IPS-NIHi11 (cell line): ENCODE results near the gene TTC13.

ENCODE experiments used
- DNase-seq: peaks from one replicate; pipeline ENCODE4 v3.0.0; 2012; ENCODE audit warnings: mixed read lengths, low spot score

Gene TTC13

GRCh38 chr1:230870916-230871315 is 107.7 kb downstream of the TTC13 start:
- DNase-seq, result no peak

- no peak for DNase-seq
These were observed 109.2 kb downstream of the TTC13 start for GRCh38 chr1:230869500-230869899.

- peak; percentile 41 for DNase-seq
These were observed 109.8 kb downstream of the TTC13 start for GRCh38 chr1:230868736-230869385.

GRCh38 chr1:230867903-230868735 is 110.5 kb downstream of the TTC13 start, which contains the start of gene C1orf198:
Gene C1orf198, minus strand, starts transcription at chr1:230868521. Its CDS starts 9 bp downstream, at chr1:230868512.
- DNase-seq, result peak; percentile 97

DNA sequence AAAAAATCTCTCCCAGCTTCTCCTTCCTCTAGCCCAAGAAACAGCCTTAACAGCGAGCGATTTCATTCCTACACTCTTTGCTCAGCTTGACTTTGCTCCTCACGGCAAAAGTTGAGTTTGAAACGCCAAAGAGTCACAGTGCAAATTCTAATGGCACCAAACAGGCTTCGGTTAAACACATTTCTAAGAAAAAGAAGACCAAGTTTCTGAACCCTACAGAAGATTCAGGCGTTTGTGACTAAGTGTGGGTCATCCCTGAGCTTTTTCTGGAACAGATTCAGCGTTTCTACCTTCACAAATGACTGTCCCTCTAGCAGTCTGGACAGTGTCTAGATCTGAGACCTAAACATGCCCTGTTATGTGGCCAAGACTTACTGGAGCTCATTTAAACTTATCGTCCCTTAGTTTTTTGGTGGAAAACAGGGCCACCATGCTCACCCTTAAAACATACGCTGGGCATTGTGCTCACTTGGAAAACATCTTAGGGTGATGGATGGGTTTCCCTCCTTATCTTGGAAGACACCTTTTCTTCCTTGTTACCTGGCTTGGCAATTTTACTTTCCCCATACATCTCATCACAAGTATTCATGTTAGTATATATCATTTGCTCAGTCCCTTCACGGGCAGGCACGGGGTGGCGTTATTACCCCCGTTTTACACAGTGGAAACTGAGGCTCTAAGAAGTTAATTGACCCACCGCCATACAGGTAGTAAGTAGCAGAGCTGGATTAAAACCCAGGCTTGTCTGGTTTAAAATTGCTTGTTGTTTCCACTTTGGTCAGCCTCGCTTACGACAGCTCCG is 111.4 kb downstream of the TTC13 start:
- DNase-seq, result no peak

DNA sequence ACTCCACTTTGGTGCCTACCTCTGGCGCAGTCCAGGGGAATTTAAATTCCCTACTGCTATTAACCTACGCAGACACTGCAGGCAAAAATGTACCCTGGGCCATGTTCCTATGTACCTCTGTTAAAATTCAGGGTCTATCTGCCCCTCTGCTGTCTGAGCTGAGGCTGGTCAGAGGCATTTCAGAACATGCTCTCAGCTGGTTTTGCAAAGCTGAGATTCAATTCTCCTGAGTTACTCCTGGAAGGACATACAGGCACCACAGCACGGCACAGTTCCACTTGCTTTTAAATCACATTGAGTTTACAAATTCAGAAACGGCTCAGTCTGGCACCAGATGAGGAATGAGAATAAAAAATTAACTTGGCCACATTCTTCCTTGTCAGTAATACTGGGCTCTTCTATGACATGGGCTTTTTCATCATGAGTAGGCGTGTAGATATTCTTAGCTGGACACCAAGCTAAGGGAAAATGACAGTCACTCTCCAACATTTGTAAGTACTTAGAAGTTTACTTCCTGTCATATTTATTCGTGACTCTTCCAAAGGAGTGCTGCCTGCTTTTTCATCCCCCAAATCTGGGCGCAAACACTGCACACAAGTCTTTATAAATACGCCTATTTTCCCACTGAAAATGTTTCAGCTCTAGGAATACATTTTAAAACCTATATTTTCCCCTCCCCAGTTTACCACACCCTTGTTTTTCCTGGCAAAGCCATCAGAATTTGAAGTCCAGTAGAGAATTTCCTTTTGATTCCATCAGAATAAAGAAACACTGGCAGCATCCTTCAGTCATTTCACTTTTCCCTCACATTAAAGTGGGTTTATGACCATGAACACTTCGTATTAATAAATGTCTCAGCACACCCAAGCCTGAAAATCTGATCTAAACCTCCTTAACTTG is 112.2 kb downstream of the TTC13 start:
- DNase-seq, result no peak

DNA sequence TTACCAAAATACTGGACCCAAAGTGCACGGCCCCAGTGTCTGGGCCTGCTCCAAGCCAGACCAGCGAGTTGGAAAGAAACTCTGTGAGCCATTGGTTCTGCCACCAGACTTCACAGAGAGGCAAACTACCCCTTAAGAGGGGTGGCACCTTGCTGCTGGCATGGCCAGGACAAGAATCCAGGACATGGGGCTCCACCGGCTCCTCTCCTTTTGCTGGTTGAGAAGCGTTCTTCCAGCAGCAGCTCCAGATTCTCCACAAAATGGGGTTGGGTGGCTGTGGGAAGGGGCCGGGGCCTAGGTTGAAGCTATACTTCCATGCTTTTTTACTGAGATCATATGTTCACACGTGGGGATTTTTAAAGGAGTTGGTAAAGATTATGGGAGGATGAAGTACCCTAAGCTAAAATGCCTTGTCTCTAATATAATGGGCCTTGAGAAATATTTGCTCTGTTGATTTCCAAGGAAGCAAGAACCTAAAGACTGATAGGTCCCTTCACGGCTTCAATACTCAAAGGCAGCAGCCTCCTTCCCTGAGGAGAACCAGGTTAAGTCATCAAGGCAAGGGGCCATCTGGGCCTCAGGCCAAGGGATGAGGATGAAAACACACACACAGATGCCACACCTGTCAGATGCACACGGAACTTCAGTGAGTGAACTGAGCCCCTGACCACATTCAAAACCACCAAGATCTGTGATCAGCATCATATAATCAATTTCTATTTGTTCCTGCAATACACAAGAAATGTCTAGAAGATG is 113.4 kb downstream of the TTC13 start:
- no peak for DNase-seq

- no peak for DNase-seq
These were observed 114.2 kb downstream of the TTC13 start for GRCh38 chr1:230864441-230864840.

DNA sequence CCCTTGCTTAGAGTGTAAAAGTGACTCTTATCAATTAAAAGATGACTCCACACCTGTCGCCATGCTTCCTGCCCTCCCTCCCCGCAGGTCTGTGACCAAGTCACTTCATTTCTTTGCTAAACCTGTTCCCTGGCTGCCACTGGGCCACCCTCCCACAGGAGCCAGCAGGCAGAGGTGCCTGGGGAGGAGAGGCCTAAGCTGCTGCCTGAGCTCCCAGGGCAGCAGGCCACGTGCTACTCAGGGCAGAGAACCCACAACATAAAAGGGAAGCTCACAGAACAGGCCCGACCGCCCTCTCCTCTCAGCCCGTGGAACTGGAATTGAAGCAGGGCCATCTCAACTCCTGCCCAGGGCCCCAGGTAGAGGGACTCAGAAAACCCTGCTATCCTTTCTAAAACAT is 115.2 kb downstream of the TTC13 start:
- peak; percentile 56 for DNase-seq

- DNase-seq, result no peak
These were observed 116.6 kb downstream of the TTC13 start for GRCh38 chr1:230861970-230862595.

DNA sequence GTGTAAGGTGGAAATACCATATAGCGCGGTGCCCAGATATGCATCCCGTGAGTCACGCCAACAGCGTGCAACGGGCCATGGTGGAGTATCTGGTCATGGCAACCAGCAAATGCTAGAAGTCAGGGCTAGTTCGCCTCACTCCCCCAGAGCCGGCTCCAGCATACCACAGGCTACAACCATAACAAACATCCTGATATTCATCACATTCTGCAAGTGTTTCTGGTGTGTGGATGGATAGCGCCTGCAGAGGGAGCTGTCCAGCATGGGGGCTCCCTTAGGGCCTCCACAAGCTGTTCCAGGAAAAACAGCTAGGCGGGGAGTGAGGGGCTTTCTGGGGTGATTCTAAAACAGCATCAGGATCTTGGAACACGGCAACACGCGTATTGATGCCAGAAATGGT is 117.2 kb downstream of the TTC13 start:
- DNase-seq, result peak; percentile 56

DNA sequence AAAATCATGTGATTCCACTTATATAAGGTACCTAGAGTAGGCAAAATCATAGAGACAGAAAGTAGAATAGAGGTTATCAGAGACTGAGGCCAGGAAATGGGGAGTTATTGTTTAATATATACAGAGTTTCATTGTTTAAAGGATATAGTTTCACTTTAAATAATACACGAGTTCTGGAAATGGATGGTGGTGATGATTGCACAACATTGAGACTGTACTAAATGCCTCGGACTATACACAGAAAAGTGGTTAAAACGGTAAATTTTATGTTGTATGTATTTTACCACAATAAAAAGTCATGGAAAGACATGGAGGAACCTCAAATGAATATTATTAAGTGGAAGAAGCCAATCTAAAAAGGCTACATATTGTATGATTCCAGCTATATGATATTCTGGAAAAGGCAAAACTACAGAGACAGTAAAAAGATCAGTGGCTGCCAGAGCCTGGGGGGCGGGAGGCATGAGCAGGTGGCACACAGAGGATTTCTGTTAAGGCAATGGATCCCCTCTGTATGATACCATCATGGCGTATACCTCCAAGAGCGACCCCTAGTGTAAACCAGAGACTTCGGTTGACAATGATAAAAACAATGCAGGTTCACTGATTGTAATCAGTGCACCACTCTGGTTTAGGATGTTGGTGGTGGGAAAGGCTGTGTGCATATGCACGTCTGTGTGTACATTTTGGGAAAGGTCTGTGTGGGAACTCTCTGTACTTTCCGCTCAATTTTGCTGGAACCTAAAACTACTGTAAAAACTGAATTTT is 117.9 kb downstream of the TTC13 start:
- DNase-seq, result no peak

- DNase-seq, result no peak
These were observed 119.5 kb downstream of the TTC13 start for GRCh38 chr1:230858918-230859729.

GRCh38 chr1:230858236-230858820 is 120.3 kb downstream of the TTC13 start:
- DNase-seq, result no peak

DNA sequence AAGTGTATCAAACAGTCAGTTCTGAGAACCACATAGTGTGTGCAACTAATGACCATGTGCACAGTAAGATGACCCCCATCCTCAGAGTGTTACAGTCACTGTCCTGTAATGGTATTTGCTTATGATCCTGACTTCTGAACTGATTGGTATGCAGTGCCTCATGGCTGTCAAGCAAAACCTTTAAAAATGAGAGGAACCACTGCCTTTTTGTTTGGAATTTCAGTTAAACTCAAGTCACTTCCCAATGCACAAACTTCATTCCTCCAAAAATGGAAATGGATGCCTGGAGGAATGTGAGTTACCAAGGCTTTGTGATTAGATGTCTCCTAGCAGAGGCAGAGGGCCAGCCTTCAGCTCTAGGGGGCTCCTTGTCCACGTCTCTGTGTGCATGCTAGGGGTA is 120.8 kb downstream of the TTC13 start:
- DNase-seq, result no peak

GRCh38 chr1:230857077-230857476 is 121.6 kb downstream of the TTC13 start:
- no peak for DNase-seq
